Activated CD4-positive, alpha-beta T cell treated with anti-CD3 and anti-CD28 coated beads, Interleukin-2, Interleukin-4, amounts not matched to agents 100 ng/mL and 50 ng/mL, durations not matched to agents 16 hours and 8 hours (primary cell): Measurements from ENCODE around the gene LYZL4.

ENCODE experiments used
- DNase-seq: peaks from one replicate; pipeline ENCODE4 v3.0.0-alpha.2; 2020; ENCODE audit warnings: low spot score

LYZL4 gene, protein sequence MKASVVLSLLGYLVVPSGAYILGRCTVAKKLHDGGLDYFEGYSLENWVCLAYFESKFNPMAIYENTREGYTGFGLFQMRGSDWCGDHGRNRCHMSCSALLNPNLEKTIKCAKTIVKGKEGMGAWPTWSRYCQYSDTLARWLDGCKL

DNA sequence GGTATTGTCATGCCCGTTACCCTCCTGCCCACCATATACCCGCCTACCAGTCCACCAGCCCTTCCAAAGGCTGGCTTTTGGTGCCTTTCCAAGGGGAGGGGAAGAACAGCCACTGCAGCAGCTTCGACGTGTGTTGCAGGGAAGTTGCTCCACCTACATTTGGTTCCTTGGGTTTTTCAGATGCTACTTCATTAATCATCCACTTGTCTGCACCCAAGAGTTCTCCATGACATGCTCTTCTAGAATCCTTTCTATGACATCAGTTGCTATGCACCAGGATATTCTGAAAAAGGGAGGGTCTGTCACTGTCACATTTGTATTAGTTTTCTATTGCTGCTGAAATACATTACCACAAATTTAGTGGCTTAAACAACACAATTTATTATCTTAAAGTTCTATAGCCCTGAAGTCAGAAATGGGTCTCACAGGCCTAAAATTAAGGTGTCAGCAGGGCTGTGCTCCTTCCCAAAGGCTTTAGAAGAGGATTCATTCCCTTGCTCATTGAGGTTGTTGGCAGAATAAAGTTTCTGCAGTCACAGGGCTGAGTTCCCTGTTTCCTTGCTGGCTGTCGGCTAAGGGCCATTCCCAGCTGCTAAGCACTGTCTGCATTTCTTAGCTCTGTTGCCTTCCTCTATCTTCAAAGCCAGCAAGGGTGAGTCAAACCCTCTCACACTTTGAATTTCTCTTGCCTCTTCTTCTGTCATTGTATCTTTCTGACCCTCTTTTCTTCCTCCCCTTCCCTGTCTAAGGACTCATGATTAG lies at the start of gene LYZL4:
TSS of gene LYZL4 (minus strand) at position 241 of the 762 bp plus-strand sequence. CDS start 3,359 bp downstream, outside the sequence.
- no peak for DNase-seq

DNA sequence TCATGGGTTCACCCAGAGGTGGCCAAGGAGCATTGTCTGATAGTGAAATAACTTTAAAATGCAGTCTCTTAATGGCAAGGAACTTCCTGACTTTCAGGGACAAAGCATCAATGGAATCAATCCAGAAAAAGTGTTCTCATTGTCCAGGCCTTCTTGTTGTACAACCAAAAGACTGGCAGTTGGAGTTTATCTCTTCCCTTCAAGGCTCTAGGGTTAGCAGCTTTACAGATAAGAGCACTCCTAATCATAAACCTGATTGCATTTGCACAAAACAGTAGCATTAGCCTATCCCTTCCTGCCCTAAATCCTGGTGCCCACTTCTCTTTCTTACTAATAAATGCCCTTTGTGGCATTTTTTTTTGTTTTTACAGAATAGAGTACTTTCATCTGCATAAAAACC lies 48.7 kb upstream of the LYZL4 start:
- DNase-seq = no peak

DNA sequence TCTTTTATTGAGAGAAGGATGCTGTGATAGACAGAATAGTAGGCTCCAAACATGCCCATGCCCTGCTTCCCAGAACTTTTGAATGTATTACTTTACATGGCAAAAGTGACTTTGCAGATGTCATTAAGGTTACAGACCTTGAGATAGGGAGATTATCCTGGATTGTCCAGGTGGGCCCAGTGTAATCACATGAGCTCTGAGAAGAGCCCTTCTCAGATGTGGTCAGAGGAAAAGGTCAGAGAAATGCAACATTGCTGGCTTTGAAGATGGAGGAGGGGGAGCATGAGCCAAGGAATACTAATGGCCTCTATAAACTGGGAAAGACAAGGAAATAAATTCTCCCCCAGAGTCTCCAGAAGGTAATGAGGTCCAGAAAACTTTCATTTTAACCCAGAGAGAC lies 45.8 kb upstream of the LYZL4 start:
- no peak for DNase-seq

DNA sequence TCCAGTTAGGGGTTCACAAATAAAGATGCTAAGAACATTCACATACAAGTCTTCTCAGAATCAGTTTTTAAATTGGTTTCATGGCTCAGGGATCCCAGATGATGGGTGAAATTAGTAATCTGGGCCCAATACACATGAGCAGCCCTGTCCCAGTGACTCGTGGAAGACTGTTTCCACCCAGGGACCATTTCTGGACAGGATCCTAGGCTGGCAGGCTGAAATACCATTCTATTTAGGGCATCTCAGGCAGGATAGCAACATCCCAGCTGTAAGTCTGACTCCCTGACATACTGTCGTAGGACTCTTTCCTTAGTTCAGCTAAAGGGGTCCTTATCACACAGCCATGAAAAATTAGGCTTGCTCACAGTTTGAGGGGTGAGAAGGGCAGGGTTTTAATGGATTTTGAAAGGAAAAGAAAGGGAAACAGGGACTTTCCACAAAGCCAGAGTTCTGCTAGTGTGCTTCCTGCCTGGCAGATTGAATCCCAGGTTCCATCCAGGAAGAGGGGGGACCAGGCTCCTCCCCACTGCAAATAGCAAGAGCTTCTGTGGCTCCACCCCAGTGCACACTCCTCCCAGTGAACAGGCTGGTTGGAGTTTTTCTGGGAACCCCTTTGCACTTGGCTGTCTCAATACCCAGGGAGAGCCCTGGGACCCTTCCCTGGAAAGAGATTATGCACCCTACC lies 41.3 kb upstream of the LYZL4 start:
- no peak for DNase-seq

DNA sequence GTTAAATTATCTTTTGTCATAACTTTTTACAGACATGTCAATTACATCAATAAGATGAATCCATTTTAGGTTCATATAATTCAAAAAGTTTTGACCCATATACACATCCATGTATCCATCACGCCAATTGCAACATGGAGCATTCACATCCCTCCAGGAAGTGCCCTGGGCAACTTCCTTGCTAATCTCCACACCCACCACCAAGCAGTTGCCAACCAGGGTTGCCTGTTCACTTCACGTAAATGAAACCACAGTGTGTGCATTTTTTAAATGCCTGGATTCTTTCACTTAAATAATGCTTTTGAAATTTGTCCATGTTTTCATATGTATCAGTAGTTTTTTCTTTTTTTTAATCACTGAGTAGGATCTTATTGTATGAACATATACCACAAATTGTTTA lies 40.7 kb upstream of the LYZL4 start:
- no peak for DNase-seq

DNA sequence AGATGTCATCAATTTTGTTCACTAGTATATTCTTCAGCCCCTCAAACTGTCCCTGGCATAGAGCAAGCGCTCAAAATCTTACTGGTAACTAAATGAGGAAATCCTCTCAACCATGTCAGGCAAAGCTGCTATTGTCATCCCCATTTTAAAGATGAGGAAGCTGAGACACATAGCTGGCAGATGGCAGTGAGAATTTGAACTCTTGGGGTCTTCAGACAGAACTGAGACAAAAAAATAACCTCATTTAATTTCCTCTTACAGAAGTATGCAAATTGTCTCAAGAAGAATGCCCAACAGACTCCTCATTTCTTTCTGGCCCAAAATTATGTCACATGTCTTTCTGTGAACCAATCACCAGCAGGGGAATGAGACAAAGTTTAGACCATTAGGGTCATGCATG lies 40.2 kb upstream of the LYZL4 start:
- no peak for DNase-seq

DNA sequence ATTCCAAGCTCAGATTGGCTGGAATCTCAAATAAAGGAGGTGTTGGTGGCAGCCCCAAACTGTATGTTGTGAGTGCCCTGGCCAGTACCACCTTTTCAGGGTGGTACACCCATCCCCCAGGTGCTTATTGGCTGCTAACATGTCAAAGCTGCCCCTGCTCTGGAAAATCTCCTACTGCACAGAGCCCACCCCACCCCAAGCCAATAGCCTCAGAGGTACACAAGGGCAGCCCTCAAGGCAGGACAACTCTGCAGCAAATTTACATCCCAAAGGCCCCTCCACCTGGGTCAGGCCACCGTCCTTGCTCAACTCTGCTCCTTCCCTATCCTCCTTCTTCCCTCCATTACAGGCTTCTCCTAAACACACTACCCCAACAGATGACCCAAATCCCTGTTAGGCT lies 37.1 kb upstream of the LYZL4 start:
- no peak for DNase-seq

DNA sequence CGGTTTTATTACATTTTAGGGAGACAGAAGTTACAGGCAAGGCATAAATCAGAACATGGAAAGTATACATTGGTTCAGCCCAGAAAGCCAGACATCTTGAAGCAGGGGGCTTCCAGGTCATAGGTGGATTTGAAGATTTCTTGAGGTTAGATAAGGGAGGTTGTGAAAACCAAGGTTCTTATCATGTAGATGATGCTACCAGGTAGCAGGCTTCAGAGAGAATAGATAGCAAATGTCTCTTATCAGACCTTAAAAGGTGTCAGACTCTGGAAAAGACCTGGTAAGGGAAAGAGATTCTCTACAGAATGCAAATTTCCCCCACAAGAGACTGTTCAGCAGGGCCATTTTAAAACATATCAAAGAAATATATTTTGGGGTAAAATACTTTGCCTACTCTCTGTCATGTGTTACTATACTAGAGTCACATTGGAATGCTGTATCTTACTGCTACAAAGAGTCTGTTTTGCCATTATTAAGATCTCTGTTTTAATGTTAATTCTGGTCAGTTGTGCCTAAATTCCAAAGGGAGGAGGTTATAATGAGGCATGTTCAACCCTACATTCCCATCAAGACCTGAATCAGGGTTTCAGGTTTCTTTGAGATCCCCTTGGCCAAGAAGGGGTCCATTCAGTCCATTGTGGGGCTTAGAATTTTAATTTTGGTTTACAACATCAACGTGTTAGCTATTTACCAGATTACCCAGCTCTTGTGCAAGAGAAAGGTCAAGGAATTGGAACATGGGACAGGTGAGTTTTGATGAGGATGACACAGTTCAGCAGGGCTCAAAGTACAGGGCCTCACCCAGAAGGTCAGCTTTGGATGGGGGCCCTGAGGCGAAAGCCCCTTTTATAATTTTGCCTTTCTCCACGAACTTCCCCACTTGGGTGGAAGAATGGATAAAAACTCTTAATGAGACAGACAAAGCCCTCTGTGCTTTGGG lies 36.0 kb upstream of the LYZL4 start:
- no peak for DNase-seq

DNA sequence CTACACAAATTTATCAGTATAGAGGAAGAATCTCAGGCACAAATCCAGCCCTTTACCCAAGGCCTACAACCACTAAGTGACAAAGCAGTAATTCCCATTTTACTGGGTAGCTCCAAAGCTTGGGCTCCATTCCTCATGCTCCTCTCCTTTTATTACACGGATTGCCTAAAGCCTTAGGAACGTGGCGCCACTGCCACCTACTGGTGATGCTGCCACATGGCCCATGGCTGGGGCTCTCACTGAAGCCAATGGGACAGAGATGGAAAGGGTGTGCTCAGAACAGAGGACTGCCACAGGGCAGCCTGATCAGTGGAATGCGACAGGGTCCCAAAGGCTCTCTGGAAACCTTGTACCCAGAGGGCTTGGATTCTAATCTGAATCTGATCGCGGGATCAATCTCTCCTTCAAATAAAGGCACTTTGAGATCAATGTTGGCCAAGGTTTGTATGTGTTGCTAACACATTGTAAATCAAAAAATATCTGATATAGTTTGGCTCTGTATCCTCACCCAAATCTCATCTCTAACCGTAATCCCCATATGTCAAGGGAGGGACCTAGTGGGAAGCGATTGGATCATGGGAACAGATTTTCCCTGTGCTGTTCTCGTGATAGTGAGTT lies 33.5 kb upstream of the LYZL4 start:
- peak; percentile 79 for DNase-seq

DNA sequence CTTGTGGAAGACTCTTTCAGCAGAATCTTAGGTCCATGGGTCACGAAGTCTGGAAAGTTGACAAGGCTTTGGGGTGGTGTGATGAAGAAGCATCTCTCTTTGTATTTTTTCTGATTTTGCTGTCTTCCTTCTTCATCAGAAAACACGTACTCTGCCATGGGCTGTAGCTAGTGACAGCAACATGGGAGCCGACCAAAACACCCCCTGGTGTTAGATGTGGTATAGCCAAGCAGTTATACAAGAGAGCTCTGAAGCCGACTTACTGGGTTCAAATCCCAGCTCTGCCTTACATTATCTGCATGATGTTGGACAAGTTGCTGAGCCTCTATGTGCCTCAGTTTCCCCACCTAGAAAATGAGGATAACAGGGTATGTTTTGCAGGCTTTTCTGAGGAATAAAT lies 32.9 kb upstream of the LYZL4 start:
- peak; percentile 1 for DNase-seq

DNA sequence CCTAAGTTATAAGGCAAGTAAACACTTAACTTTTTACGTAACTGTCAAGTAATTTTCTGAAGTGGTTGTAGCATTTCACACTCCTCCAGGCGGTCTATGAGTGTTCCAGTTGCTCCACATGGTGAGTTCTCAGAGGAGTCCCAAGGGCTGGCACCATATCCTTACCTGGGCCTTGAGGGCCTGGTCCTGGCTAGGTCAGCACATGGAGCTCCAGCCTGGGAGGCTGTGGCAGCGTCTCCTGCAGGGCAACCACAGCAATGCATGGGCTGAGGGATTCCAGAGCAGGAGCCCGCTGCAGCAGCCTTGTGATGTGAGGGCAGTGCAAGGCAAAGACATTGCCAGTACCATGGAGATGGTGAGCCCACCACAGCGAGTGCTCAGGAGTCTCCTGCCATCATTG lies 32.2 kb upstream of the LYZL4 start:
- no peak for DNase-seq

DNA sequence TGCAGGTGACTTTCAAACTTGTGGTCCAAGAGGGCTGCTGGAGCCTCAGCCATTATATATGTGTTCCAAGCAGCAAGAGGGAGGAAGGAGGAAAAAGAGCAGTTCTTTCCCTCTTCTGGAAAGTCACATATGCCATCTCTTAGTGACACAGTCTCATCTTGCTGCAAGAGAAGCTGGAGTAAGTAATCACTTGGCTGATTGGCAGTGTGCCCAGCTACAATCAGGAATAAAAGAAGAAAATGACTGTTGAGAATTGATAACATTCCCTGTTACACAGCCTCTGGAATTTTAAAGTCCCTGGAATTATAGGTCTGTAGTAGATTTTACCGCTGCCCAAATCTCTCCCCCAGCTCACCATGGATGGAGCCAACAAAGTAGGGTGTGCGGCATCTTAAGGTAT lies 31.4 kb upstream of the LYZL4 start:
- no peak for DNase-seq

DNA sequence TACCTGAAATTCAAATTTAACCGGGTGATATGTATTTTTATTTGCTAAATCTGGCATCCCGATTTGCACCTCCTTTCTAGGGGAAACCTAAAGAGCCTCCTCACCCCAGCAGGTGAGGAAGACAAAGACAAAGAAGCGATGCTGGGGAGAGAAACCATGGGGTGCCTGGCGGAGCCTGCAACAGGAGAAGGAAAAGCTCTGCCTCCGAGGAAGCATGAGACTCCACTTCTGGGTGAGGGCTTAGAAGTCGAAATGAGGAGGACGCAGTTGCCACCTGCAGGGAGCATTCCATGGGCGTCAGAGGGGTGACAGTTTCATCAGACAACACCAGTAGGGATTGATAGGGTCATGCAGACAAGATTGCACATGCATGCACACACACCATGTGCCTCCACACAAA lies 30.5 kb upstream of the LYZL4 start:
- no peak for DNase-seq

DNA sequence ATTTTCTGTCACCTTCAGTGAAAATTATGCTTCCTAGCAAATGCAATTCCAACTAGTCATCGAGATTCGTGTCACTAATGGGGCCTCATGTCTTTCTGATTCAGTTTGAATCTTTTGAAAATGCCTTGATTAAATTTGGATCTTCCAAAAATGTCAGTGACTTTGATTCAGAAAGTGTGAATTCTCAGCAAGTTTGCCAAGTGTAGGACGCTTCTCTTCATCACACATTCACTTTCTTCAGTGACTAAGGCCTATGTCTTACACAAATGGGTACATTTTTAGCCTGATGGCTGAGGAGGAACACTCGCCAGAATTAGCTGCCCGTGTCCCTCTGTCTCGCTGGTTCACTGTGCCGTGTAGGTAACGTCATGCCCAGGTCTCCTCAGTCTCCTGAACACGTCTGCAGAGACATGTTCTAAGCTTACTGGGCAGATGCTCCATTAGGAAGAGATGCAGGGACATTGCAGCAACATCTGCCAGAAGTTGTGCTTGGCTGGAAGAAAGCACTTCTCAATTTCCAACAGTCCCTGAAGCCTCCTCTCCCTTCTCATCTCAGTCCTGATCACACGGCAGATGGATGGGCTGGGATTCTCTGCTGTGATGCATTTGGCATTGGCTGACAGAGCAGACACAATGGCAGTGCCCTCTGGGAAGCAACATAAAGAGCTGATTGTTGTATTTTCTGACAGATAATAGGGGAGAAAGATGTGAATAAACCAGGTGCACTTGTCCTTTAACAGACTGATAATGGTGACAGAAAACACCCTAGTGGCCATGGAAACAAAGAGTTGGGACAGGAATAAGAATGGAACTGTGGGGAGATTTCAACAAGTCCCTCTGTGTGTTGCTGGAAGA lies 29.1 kb upstream of the LYZL4 start:
- no peak for DNase-seq

DNA sequence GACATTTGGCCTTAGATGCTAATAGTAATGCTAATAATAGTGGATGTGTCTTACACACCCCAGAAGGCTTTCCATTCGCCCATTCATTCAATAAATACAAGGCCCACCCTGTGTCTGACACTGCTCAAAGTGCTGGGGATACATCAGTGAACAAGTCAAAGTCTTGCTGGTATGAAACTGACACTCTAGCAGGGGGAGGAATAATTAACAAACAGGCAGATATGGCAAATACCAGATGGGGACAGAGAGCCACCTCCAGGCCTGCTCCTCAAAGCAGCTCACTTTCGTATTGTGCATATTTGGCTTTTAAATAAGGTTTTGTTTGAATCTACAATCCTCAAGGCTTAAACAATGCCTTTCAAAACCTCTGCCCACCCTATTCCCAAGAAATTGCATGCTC lies 28.3 kb upstream of the LYZL4 start:
- DNase-seq = no peak

DNA sequence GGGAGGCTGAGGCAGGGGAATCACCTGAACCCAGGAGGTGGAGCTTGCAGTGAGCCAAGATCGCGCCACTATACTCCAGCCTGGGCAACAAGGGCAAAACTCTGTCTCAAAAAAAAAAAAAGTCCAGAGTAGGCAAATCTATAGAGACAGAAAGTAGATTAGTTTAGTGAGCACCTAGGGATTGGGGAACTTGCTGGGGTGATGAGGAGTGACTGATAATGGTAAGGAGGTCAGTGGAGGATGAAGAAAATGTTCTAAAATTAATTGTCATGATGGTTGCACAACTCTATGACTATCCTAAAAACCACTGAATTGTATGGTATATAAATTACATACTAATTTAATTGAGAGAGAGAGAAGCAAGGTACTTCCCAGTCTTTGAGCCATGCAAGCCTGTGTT lies 27.8 kb upstream of the LYZL4 start:
- DNase-seq = no peak

DNA sequence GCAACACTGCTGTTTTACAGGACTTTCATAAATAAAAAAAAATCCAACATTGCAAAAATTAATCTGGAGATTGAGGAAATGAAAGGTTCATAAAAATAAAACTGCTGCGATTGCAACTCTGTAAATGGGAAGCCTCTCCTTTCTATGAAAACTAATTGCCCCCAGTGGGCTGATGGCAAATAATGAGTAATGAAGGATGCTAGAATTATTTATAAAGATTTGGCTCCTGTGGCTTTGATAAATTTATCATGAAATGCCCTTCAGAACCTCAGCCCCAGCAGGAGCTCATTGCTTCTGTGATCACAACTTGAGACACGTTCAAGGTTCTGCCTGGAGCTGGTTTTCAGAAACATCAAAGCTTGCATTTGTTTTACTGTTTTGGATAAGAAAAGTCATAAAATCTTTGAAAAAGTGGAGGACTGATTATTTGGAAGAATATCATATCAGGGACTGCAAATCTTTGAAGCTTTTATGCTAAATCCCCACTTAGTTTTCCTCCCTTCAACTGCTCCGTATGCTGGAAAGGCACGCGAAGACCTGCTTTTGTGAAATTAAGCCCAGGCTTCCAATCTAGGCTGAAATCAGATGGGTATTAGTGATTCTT lies 24.5 kb upstream of the LYZL4 start:
- no peak for DNase-seq

DNA sequence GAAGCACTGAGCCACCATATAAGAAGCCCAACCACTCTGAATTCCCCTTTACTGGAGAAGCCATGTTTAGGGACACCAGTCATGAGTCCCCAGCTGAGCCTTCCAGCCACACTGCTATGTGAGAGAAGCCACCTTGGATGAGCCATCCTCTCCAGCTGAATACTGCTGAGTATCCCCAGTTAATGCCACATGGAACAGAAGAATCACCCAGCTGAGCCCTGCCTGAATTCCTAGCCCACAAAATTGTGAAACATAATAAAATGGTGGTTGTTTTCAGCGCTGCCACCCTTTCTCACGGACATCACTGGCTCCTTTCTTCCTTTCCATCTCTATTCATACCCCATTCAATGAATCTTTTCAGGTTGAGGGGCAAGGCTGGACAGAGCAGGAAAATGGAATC lies 22.1 kb upstream of the LYZL4 start:
- no peak for DNase-seq

DNA sequence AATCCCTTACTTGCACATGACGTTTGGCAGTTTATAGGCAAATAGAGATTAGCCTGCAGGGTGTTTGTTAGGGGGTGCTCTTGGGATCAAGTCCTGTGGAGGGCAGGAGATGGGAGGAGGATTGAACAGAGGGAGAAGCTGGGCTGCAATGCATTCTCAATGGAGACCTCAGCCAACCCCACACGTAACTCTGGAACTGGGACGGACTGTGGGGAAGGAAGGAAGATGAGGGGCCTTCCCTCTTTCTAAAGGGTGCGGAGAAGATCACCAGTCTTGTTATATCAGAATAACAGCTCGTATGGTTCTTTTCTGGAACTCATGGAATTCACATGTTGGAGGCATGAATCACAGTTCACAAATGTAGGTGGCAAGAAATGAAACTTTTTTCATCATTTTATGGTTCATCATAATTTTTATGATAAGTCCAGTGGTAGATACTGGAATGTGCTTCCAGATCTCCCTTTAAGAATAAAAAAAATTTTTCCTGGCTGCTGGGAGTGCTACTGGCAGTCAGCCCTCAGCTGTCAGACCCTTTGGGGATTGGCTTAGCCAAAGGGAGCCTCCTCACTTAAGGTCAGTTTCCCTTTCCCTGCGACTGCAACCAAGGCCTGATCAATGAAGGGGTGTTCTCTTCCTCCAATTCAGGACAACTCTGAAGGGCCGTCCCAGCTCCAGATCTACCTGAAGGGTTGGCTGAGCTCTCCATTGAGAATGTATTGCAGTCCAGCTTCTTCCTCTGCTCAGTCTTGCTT lies 20.5 kb upstream of the LYZL4 start:
- DNase-seq = no peak

DNA sequence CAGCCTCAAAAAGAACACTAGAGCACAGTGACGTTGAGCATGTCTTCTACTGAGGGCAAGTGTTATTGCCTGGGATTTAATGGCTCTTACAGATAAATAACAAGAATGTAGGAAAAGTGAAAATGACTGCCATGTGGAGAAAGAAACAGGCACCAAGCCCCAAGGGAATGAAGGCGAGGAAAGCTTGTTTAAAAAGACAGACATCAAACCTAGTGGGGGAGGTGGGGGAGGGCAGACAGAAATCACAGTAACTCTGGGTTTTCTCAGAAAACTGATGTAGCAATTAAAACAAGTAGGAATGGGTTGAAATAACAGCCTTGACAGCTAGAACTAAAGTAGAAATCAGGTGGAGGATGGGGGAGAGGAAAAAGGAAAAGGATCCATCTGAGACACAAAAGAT lies 18.4 kb upstream of the LYZL4 start:
- DNase-seq = no peak
